Measurements from ENCODE around the gene DDX54.
"Not testable (repeated sequence)": the region's sequence is repeated elsewhere in the genome, so short reads cannot be mapped to it uniquely, and the experiment has no call there.

DDX54 gene

DNA sequence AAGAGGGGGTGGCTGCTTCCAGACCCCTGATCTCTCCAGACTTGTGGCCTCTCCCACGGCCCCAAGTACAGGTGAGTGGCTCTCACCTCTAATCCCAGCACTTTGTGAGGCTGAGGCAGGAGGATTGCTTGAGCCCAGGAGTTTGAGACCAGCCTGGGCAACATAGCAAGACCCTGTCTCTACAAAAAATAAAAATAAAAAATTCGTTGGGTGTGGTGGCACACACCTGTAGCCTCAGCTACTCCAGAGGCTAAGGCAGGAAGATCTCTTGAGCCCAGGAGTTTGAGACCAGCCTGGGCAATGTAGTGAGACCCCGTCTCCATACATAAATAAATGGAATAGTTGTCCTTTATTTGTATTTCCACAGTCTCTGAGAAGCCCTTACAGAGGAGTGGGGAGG lies 43.6 kb downstream of the DDX54 start:
- not testable (repeated sequence) for DNase-seq (ENCODE audit: low read depth)

- no peak for DNase-seq (ENCODE audit: low read depth)
Measured at GRCh38 chr12:113140706-113141105, 44.6 kb downstream of the DDX54 start.

- no peak for DNase-seq (ENCODE audit: low read depth)
Measured at GRCh38 chr12:113138826-113139225, 46.5 kb downstream of the DDX54 start.

- no peak for DNase-seq (ENCODE audit: low read depth)
Measured at GRCh38 chr12:113137861-113138783, 47.2 kb downstream of the DDX54 start.

DNA sequence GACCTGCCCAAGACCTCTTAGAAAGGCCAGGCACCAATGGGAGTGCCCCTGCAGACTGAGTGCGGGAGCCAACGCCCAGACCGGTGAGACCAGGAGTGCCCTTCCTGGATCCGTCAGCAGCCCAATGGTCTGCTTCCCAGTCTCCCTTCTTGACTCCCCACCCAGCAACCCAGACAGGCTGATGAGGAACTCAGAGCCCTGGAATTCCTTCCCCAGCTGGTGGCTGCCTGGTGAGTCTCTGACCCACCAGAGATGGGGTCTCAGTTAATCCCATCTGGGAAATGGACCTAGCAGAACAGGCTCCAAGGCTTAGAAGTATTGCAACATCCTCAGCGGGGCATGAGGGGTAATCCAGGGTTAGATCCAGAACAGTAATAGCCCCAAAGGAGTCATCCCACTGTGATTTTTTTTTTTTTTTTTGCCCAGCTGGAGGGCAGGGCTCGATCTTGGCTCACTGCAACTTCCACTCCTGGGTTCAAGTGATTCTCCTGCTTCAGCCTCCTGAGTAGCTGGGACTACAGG lies 48.2 kb downstream of the DDX54 start:
- DNase-seq (ENCODE audit: low read depth): no peak

GRCh38 chr12:113136128-113136989 lies 48.9 kb downstream of the DDX54 start:
- DNase-seq (ENCODE audit: low read depth): no peak

GRCh38 chr12:113135178-113136127 lies 49.8 kb downstream of the DDX54 start, which contains the start of gene RASAL1:
RASAL1 (minus strand) TSS chr12:113135761; CDS start chr12:113135462, 299 bp downstream.
- peak; percentile 47 for DNase-seq (ENCODE audit: low read depth)

- DNase-seq (ENCODE audit: low read depth): no peak
Measured at GRCh38 chr12:113134521-113134951, 50.7 kb downstream of the DDX54 start.

GRCh38 chr12:113134071-113134470 lies 51.2 kb downstream of the DDX54 start:
- no peak for DNase-seq (ENCODE audit: low read depth)

DNA sequence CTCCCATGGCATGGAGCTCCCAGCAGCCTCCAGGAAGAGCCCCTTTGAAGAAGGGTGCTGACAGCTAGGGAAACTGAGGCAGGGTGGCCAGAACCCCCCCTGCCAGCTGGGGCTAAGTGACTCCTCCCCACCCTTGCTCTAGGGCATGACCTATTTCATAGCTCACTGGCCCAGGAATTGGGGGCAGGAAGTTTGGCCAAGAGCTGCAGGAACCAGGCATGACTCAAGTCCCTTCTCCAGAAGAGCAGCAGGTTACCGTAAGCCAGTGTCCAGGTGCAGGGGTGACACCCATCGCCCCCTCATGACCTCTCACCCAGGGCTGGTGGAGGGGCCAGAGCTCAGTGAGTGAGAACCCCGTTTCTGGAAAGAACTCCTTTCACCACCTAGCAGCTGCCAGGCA lies 51.6 kb downstream of the DDX54 start:
- no peak for DNase-seq (ENCODE audit: low read depth)

DNA sequence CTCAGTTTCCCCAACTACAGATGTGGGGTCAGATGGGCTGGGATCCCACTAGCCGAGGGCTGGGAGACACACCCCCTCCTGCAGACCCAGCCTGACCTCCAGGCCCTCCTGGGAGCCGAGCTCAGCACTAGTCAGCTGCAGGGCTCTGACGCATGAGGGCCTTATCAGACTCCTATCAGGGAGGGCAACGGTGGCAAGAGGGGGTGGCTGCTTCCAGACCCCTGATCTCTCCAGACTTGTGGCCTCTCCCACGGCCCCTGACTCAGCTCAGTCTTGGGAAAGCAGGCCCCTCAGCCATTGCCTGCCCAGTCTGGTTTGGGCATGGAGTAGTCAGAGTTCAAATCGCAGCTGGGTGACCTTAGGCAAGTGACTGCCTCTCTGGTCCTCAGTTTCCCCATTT lies 52.2 kb downstream of the DDX54 start:
- DNase-seq (ENCODE audit: low read depth): no peak

DNA sequence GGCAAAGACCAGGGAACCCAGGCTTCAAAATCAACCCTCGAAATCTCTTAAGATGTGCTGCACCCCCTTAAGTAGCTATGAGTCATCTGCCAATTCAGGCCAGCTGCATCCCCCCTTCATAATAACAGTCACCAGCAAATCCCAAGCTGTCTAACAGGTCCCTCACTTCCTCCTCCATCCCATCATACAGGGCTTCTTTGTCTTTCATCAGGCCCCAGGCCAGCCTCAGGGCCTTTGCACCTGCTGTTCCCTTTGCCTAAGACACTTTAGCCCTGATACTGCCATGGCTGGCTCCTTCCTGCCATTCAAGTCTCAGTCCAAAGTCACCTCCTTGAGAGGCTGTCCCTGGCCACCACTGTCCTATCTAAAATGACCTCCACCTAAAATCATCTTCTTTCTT lies 53.7 kb downstream of the DDX54 start:
- no peak for DNase-seq (ENCODE audit: low read depth)

DNA sequence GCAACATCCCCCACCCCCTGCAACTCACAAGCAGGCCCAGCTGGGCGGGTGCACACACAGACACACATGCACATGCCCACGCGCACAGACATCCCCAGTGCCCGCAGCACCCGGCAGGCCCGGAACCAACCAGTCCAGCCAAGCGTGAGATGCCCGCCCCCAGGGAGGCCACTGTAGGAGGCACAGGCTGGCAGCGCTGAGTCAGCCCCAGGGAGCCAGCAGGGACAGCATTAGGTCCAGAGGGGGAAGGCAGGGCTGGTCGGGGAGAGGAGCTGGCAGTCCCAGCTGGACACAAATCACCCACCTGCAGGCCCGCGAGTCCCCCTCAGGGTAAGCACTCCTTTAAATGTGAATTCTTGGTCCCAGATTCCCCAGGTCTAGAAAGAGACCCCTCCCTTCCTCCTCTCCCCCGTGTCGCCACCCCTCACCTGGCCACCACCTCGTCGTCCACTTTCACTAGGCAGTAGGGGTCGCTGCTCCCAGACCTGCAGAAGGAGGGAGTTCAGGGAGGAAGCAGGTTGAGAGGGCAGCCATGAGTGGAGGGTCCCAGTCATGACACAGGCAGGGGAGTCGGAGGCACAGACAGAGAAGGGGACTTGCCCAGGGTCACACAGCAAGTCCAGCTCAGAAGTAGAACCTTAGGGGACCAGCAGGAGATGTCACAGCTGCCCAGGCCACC lies 54.7 kb downstream of the DDX54 start:
- no peak for DNase-seq (ENCODE audit: low read depth)

GRCh38 chr12:113129664-113130456 lies 55.4 kb downstream of the DDX54 start:
- DNase-seq (ENCODE audit: low read depth): no peak

DNA sequence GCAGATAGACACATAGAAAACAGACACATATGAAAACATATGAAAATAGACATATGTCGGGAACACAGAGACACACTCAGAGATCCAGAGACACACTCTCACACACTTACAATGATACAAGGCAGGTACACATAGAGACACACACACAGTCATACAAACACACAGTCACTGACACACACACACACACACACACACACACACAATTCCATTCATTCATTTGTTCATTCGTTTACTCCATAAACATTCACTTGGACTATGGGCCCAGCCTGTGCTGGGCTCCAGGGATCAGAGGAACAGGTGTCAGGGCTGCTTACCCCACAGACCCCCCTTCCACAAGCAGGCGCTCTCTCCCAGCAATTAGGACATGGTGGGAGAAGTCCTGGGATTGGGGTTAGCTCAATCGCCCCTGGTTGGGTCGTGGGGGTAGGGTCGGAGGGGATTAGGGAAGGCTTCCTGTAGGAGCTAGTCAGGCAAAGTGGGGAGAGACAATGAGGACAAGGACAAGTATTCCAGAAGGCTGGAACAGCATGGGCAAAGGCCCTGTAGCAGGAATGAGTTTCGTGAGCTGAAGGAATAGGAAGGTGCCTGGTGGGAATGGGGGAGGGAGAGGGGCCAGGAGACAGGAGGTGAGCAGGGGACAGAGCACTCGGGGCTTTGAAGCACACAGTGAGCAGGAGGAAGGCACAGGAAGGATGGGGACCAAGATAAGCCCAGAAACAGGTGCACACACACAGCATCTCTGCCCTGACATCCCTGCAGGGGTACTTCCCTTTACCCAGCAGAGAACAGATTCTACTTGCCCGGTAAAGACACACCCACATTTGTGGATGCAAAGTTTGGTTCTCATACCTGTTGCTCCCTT lies 56.2 kb downstream of the DDX54 start:
- DNase-seq (ENCODE audit: low read depth): no peak

- no peak for DNase-seq (ENCODE audit: low read depth)
Measured at GRCh38 chr12:113127791-113128199, 57.5 kb downstream of the DDX54 start.

DNA sequence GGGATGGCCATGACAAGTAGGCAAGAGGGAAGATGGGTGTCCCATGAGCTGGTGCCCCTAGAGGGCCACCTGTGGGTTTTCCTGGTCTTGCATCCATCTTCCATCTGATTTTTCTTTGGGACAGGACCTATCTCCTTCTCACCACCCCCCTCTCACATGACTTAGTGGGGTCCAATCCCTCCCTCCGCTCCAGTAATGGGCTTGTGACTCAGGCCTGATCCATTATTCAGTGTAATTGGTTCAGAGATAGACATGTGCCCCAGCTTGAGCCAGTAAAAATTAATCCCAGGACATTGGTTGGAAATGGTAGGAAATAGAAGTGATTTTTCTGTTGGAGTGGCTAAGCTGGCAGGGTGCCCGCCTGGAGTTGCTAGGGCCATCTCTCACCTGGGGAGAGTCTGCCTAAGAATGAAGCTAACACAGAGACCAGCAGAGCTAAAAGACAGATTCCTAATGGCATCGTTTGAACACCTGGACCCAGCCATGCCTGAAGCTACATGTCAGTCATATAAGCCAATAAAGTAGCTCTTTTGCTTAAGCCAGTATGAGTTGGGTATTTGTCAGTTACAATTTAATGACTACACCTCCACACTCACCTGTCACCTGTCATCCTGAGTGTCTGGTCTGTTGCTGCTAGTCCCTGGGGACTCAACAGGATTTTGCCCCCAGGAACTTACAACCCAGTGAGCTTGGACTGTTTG lies 64.5 kb downstream of the DDX54 start:
- no peak for DNase-seq (ENCODE audit: low read depth)

GRCh38 chr12:113119980-113120669 lies 65.2 kb downstream of the DDX54 start:
- no peak for DNase-seq (ENCODE audit: low read depth)

All from activated T-helper 1 cell treated with Interleukin-2 at 50 U/mL for 16 hours (primary cell).